GM08714 (cell line): ENCODE measurements around the gene IRF2BP2.

Experiments
- H3K4me3 ChIP-seq: fragments of 200-500 bp; sonication (Bioruptor generic); 2 replicates; pipeline ENCODE4 v1.5.1; 2014; ENCODE audit warnings: mild to moderate bottlenecking, low read length, inconsistent platforms
- ZNF274 ChIP-seq: IDR thresholded peaks from 2 replicates; pipeline ENCODE4 v1.6.1; 2012; ENCODE audit warnings: mild to moderate bottlenecking, low read depth, low read length

The IRF2BP2 gene

DNA sequence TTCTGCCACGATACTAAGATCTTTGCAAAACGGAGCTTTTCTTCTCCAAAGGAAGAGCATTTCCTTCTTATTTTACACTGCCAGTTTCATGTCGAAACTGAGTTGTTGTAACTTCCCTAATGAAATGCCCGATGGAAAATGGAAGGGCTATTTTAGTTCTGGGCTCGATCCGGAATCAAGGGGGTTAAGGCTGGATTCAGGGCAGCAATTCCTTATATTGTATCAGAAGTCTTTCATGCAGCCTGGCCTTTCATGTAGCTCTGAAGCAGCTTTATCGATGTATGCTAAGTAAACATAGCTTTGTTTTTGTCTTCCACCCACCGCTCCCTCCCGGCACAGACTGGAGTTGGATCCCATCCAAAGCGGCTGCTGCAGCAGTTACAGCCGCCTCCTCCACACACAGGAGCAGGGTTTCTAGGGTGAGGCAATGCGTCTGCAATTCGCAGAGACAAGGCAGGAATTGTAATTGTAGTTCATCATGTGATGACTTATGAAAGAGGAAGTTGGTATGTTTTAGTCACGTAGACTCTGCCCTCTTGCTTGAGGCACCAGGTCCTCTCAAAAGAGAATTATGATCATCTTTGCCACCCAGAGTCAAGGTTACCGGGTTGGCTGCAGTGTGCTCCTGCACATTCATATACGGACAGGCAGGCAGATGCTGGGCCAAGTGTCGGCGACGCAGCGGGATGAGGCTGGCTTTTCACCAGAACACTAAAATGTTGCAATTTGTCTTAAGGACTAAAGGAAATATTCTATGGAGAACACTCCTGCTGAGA, 2.6 kb upstream of the IRF2BP2 start:
- peak overlapping the region; percentile 53; the same call in 1 of the 2 replicates for H3K4me3 ChIP-seq
- TF ChIP-seq ZNF274: no peak

DNA sequence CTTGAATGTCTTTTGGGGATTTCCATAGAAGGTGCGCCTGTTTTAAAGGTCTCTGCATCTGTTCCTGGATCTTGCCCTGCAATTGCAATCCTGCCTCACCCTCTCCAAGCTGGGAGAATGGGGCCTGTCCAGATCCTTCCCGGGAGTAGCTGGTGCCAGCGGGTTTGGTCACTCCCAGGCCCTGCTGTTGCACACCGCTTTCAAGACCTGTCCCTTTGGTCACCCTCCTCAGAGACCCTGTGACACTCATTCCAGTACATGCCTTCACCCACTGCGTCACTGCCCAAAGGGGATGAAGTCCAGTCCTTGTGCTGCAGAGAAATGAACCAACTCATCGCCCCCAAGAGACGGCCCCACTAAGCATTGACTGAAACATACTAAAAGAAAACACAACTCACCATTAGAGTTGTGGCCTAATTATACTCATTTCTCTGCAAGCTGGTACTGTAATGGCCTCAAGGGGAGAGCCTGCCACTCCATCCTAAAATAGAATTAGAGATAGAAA, 1.9 kb upstream of the IRF2BP2 start:
- peak overlapping the region; percentile 53; the same call in 1 of the 2 replicates for H3K4me3 ChIP-seq

DNA sequence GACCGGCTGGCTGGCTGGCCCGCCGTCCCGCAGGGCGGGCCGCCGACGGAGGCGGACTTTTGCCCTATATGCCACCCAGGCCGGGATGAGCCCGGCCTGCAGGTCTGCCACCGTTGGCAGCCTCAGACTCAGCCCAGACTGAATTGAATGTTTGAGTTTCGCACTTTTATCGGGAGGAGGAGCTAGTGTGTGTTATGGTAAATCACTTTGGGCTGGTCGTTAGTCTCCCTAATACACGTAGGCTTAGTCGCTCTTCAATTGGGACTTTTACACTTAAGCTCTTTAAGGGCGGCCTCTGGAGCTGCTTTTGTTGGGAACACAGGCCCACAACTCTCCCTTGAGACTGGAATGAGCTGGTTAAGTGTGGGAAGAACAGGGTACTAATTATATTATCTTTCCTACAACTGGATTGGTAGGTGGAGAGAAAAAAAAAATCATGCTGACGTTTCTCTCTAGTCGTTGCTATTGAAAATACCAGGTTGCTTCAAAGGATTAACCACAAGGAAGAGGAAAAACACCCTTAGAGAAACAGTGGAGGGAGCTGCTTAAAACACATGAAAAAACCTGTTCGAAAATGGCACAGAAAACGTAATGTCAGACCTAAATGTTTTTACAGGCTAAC, 1.4 kb upstream of the IRF2BP2 start:
- no peak for TF ChIP-seq ZNF274
- H3K4me3 ChIP-seq: peak overlapping the region; percentile 21; the same call in 1 of the 2 replicates

More for the DNA sequence above, 1.9 kb upstream of the IRF2BP2 start:
- no peak for TF ChIP-seq ZNF274

- peak overlapping the region; percentile 83 for H3K4me3 ChIP-seq
- TF ChIP-seq ZNF274: no peak
Observed at GRCh38 chr1:234610666-234611224, 767 bp upstream of the IRF2BP2 start.

DNA sequence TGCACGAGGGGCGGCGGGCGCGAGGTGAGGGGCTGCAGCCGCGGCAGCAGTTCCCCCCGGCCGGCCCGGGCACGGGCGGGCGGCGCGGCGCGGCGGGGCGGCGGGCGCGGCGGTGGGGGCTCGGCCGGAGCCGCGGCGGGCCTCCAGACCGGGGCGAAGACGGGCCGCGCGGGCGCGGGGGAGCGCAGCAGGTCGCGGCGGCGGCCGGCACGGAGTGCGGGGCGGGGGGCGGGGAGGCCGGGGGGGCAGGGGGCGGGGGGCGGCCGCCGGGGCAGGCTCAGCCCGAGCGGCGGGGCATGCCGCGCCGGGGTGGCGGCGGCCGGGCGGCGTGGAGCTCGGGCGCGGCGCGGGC, 311 bp downstream of the IRF2BP2 start:
- peak overlapping the region; percentile 85 for H3K4me3 ChIP-seq
- no peak for TF ChIP-seq ZNF274

DNA sequence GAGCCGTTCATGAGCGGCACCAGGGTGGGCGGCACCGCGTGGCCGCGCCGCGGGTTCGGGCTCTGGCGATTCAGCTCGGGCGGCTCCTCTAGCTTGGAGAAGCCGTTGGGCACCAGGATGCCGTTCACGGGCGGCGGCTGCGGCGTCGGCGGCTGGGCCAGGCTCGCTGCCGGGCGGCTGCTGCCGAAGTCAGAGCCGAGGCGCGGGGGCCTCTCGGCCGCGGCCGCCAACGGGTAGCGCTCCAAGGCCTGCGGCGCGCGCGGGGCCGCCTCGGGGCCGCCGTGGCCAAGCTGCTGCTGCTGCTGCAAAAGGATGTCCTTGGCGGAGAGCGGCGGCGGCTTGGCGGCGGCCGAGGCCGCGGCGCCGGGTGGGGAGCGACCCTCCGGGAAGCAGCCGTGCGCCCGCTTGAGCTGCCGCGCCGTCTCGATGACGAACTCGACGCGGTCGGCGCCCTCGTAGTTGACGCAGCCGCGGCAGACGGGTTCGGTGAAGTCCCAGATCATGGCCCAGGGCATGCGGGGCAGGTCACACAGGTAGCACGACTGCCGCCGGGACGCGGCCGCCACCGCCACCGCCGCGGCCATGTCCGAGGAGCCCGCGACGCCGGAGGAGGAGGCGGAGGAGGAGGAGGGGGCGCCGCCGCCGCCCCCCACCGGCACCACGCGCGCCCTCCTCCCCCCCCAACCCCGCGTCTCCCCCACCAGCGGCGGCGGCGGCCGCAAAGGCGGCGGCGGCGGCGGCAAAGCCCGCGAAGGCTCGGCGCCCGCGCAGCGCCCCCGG, 877 bp downstream of the IRF2BP2 start:
- peak overlapping the region; percentile 85 for H3K4me3 ChIP-seq
- TF ChIP-seq ZNF274: no peak

- no peak for TF ChIP-seq ZNF274
- peak overlapping the region; percentile 85 for H3K4me3 ChIP-seq
Observed at GRCh38 chr1:234608025-234608910, 1.7 kb downstream of the IRF2BP2 start.

GRCh38 chr1:234607109-234608024, 2.6 kb downstream of the IRF2BP2 start:
- H3K4me3 ChIP-seq: peak overlapping the region; percentile 85
- TF ChIP-seq ZNF274: no peak

DNA sequence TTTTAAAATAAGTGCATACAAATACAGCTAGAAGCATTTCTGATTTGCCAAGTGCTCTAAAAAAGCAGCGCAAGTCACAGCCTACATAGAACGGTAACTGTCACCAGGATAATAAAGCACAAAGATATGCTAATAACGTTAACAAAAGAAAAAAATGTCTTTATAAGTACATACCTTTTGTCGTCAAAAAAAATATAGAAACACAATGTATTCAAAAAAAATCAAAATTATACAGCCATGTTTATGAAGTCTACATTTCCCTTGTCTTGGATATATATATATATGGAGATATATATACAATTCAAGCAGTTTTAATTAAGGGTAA, 3.2 kb downstream of the IRF2BP2 start:
- H3K4me3 ChIP-seq: peak overlapping the region; percentile 85
- TF ChIP-seq ZNF274: no peak

- TF ChIP-seq ZNF274: no peak
- peak overlapping the region; percentile 85 for H3K4me3 ChIP-seq
Observed at GRCh38 chr1:234605983-234606783, 3.8 kb downstream of the IRF2BP2 start.

DNA sequence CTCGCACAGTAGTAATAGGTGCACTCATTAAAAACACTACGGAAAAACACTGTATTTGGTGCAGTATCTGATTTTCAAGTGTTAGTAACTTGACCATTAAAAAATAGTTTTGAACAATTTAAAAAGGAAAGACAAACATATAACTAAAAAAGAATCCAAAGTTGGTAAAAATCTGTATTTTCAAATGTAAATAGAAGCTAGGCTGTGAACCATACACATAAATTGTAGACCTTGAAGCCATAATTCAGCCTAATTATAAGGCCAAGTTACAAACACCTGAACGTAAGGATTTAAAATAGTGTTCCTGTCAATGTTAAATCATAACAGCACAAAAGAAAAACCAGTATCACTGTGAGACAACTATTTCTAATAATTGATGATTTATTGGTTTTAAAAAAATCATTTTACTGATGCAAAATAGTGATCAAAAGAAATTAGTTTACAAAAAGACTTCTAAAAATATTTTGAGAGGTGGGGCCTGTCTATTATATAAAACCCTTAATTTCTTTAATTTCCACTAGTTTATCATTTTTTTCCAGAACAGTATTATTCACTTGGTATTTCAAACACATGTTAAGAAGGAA, 4.5 kb downstream of the IRF2BP2 start:
- no peak for TF ChIP-seq ZNF274
- peak overlapping the region; percentile 85 for H3K4me3 ChIP-seq
